Esophagus squamous epithelium (tissue), 4 donors: Measurements from ENCODE around the gene ATL3.
A peak's percentile ranks its signal among the peaks of the same experiment; 100 is the strongest.

ENCODE experiments used
- POLR2A ChIP-seq, 4 donors: fragments of 450-650 bp; IDR thresholded peaks; one replicate each; pipeline ENCODE4 v1.6.1; 2017; ENCODE audit warnings: antibody characterized with exemption in 4 of 4, mild to moderate bottlenecking in 4 of 4, moderate library complexity in 3 of 4
- TF ChIP-seq, protein P1 (sequence below), 6 experiments: fragments of 450-650 bp in 4 of 6; fragments of 200-600 bp in 2 of 6; sonication (generic) in 2 of 6; IDR thresholded peaks; one replicate each; pipeline ENCODE4 v1.5.1; 2016 to 2019; ENCODE audit warnings: antibody characterized with exemption in 6 of 6, mild to moderate bottlenecking in 4 of 6, moderate library complexity in 4 of 6

DNA sequence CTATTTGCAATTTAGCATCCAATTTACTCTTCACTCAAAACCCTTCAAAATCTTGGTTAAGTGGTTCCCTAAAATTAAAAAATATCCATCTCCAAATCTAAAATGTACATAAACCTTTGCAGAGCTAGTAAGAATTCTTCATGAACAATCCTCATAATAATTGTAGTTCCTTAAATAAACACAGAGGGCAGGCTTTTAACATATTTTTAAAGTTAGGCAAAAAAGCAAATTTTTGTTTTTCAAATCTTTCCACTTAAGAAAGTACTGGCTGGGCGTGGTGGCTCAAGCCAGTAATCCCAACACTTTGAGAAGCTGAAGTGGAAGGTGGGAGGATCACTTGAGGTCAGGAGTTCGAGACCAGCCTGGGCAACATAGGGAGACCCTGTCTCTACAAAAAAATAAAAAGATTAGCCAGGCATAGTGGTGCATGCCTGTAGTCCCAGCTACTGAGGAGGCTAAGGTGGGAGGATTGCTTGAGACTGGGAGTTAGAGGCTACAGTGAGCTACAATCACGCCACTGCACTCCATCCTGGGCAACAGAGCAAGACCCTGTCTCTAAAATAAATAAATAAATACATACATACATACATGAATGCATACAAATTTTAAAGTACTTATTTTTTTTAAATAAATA, 31.9 kb downstream of the ATL3 start:
- TF ChIP-seq, protein P1, sequence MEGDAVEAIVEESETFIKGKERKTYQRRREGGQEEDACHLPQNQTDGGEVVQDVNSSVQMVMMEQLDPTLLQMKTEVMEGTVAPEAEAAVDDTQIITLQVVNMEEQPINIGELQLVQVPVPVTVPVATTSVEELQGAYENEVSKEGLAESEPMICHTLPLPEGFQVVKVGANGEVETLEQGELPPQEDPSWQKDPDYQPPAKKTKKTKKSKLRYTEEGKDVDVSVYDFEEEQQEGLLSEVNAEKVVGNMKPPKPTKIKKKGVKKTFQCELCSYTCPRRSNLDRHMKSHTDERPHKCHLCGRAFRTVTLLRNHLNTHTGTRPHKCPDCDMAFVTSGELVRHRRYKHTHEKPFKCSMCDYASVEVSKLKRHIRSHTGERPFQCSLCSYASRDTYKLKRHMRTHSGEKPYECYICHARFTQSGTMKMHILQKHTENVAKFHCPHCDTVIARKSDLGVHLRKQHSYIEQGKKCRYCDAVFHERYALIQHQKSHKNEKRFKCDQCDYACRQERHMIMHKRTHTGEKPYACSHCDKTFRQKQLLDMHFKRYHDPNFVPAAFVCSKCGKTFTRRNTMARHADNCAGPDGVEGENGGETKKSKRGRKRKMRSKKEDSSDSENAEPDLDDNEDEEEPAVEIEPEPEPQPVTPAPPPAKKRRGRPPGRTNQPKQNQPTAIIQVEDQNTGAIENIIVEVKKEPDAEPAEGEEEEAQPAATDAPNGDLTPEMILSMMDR (IDR thresholded peaks at IDR 0.05), result peak in 4 of 6 experiments; percentile 13 to 50 (median 48)
- TF ChIP-seq POLR2A (IDR thresholded peaks at IDR 0.05), result no peak
